HepG2 (cell line): Measurements from ENCODE around the gene UMPS. TPM values are rescaled to one million over a fixed set of nuclear protein-coding genes. Genes with fewer than 3 reads are reported as not detected.

Source experiments
- BHLHE40 ChIP-seq: IDR thresholded peaks from 2 replicates; pipeline ENCODE4 v1.6.1; 2011; ENCODE audit warnings: low read length, improper control_type of control experiment
- CREM ChIP-seq, 2 experiments: sonication (generic) in 1 of 2; formaldehyde crosslinking in 1 of 2; IDR thresholded peaks; 2 replicates each; pipeline versions ENCODE4 v1.4.0 to v1.6.1; 2016 to 2020; ENCODE audit warnings: antibody characterized with exemption in 1 of 2, mild to moderate bottlenecking in 1 of 2, missing genetic modification reagents in 1 of 2
- DMAP1 ChIP-seq: IDR thresholded peaks from 2 replicates; pipeline ENCODE4 v1.6.1; 2016
- ETV5 ChIP-seq: IDR thresholded peaks from 2 replicates; pipeline ENCODE4 v1.6.1; 2018; ENCODE audit warnings: missing biosample characterization, missing genetic modification reagents, inconsistent platforms, borderline replicate concordance
- HES4 ChIP-seq: sonication (generic); formaldehyde crosslinking; IDR thresholded peaks from 2 replicates; pipeline ENCODE4 v1.9.0; 2021; ENCODE audit warnings: mild to moderate bottlenecking, missing genetic modification reagents, borderline replicate concordance
- HIVEP1 ChIP-seq: sonication (generic); formaldehyde crosslinking; IDR thresholded peaks from 2 replicates; pipeline ENCODE4 v1.4.0; 2020; ENCODE audit warnings: mild to moderate bottlenecking, missing genetic modification reagents
- KLF12 ChIP-seq: sonication (generic); formaldehyde crosslinking; IDR thresholded peaks from 2 replicates; pipeline ENCODE4 v1.4.0; 2020; ENCODE audit warnings: missing genetic modification reagents, borderline replicate concordance
- KLF16 ChIP-seq, 2 experiments: sonication (generic) in 1 of 2; formaldehyde crosslinking in 1 of 2; IDR thresholded peaks; 2 replicates each; pipeline versions ENCODE4 v1.6.1 to v1.8.0; 2016 to 2023; ENCODE audit warnings: missing genetic modification reagents in 2 of 2, missing compliant biosample characterization in 1 of 2
- NCOA2 ChIP-seq: sonication (generic); formaldehyde crosslinking; IDR thresholded peaks from 2 replicates; pipeline ENCODE4 v1.8.0; 2022; ENCODE audit warnings: inconsistent platforms
- NFKB2 ChIP-seq: sonication (generic); formaldehyde crosslinking; IDR thresholded peaks from 2 replicates; pipeline ENCODE4 v1.4.0; 2020; ENCODE audit warnings: missing genetic modification reagents, borderline replicate concordance
- PPARG ChIP-seq: conservative IDR thresholded peaks from 2 replicates; pipeline ENCODE4 v1.6.1; 2016; ENCODE audit warnings: missing biosample characterization, missing genetic modification reagents
- ZNF121 ChIP-seq: sonication (generic); formaldehyde crosslinking; IDR thresholded peaks from 2 replicates; pipeline ENCODE4 v1.5.0; 2020; ENCODE audit warnings: mild to moderate bottlenecking, missing genetic modification reagents
- ZNF530 ChIP-seq: sonication (generic); formaldehyde crosslinking; IDR thresholded peaks from 2 replicates; pipeline ENCODE4 v1.5.0; 2020; ENCODE audit warnings: low read depth, mild to moderate bottlenecking, missing genetic modification reagents
- ZNF746 ChIP-seq: sonication (generic); formaldehyde crosslinking; IDR thresholded peaks from 2 replicates; pipeline ENCODE4 v1.8.0; 2022; ENCODE audit warnings: mild to moderate bottlenecking, missing genetic modification reagents
- ZSCAN25 ChIP-seq: sonication (generic); formaldehyde crosslinking; IDR thresholded peaks from 2 replicates; pipeline ENCODE4 v1.8.0; 2022; ENCODE audit warnings: mild to moderate bottlenecking, missing genetic modification reagents
- ZSCAN29 ChIP-seq: sonication (generic); formaldehyde crosslinking; conservative IDR thresholded peaks from 2 replicates; pipeline ENCODE4 v1.4.0; 2020; ENCODE audit warnings: mild to moderate bottlenecking, missing genetic modification reagents
- ZSCAN31 ChIP-seq: sonication (generic); formaldehyde crosslinking; IDR thresholded peaks from 2 replicates; pipeline ENCODE4 v1.5.0; 2020; ENCODE audit warnings: low read depth, mild to moderate bottlenecking, missing genetic modification reagents
- polyA plus RNA-seq, 8 experiments: library from polyadenylated mRNA; depleted of rRNA in 3 of 8; stranded (reverse) in 7 of 8; unstranded in 1 of 8; fragments of >200 nt; fragmentation: Illumina TruSeq in 4 of 8; extraction: Trizol in 4 of 8; gene quantifications; 2 replicates each; pipeline versions ENCODE4 v1.2.1 to v1.2.3, GENCODE V29; 2011 to 2016; ENCODE audit warnings: low read depth in 4 of 8, missing spikeins in 1 of 8, mixed read lengths in 1 of 8; ENCODE audit not compliant: insufficient read depth in 1 of 8
- total RNA-seq, 5 experiments: library from RNA; depleted of rRNA; stranded (reverse); fragments of >200 nt; fragmentation: Illumina TruSeq; extraction: Trizol; gene quantifications; 2 replicates each; pipeline ENCODE4 v1.2.3, GENCODE V29; 2016; ENCODE audit warnings: low read depth in 1 of 5
- TF ChIP-seq, protein P1 (sequence below): sonication (generic); formaldehyde crosslinking; IDR thresholded peaks from 2 replicates; pipeline ENCODE4 v1.5.0; 2020; ENCODE audit warnings: missing genetic modification reagents
- TF ChIP-seq, protein P2 (sequence below): sonication (generic); formaldehyde crosslinking; IDR thresholded peaks from 2 replicates; pipeline ENCODE4 v1.5.0; 2020; ENCODE audit warnings: mild to moderate bottlenecking, missing genetic modification reagents, borderline replicate concordance
- TF ChIP-seq, protein P3 (sequence below): sonication (generic); formaldehyde crosslinking; IDR thresholded peaks from 2 replicates; pipeline ENCODE4 v1.5.0; 2020; ENCODE audit warnings: mild to moderate bottlenecking, missing genetic modification reagents

The UMPS gene
- total and polyA plus RNA-seq, 2 of the 13 experiments (the other 11 are each of a cell fraction or from before 2014, with no cell fraction given) = 52.7 to 74.2 TPM

DNA sequence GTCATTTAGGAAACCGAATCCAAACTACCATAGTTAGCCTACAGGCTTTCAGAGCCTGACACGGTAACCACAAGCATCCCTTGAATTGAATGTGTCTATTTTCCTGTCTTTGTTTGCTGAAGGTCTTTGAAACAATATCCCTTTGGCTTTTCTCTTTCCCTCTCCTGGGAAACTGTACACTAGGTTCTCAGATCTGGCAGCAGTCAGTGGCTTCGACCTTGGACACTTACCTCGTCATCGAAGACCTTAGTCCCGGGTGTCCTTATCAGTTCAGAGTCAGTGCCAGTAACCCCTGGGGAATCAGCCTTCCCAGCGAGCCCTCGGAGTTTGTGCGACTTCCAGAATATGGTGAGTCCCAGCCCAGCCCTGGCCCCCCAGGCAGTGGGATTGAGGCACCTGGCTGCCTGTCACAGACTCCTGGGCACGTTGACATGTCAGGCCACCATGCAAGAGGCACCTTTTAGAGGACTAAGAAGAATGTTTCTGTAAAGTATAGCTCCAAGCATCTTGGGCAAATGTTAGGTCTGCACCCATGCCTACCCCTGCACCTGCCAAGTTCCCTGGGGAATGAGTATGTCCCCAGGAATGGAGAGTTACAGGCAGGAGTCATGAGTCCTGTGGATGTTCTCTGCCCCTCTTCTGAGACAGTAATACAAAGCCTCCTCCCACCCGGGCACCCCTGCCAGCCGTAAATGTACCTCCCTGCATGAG is 30.4 kb upstream of the UMPS start (continued):
- TF ChIP-seq, protein P1, sequence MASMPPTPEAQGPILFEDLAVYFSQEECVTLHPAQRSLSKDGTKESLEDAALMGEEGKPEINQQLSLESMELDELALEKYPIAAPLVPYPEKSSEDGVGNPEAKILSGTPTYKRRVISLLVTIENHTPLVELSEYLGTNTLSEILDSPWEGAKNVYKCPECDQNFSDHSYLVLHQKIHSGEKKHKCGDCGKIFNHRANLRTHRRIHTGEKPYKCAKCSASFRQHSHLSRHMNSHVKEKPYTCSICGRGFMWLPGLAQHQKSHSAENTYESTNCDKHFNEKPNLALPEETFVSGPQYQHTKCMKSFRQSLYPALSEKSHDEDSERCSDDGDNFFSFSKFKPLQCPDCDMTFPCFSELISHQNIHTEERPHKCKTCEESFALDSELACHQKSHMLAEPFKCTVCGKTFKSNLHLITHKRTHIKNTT (CRISPR knock-in tag) = no peak
- TF ChIP-seq HES4 (CRISPR knock-in tag) = no peak
- TF ChIP-seq BHLHE40 = no peak
- TF ChIP-seq, protein P2, sequence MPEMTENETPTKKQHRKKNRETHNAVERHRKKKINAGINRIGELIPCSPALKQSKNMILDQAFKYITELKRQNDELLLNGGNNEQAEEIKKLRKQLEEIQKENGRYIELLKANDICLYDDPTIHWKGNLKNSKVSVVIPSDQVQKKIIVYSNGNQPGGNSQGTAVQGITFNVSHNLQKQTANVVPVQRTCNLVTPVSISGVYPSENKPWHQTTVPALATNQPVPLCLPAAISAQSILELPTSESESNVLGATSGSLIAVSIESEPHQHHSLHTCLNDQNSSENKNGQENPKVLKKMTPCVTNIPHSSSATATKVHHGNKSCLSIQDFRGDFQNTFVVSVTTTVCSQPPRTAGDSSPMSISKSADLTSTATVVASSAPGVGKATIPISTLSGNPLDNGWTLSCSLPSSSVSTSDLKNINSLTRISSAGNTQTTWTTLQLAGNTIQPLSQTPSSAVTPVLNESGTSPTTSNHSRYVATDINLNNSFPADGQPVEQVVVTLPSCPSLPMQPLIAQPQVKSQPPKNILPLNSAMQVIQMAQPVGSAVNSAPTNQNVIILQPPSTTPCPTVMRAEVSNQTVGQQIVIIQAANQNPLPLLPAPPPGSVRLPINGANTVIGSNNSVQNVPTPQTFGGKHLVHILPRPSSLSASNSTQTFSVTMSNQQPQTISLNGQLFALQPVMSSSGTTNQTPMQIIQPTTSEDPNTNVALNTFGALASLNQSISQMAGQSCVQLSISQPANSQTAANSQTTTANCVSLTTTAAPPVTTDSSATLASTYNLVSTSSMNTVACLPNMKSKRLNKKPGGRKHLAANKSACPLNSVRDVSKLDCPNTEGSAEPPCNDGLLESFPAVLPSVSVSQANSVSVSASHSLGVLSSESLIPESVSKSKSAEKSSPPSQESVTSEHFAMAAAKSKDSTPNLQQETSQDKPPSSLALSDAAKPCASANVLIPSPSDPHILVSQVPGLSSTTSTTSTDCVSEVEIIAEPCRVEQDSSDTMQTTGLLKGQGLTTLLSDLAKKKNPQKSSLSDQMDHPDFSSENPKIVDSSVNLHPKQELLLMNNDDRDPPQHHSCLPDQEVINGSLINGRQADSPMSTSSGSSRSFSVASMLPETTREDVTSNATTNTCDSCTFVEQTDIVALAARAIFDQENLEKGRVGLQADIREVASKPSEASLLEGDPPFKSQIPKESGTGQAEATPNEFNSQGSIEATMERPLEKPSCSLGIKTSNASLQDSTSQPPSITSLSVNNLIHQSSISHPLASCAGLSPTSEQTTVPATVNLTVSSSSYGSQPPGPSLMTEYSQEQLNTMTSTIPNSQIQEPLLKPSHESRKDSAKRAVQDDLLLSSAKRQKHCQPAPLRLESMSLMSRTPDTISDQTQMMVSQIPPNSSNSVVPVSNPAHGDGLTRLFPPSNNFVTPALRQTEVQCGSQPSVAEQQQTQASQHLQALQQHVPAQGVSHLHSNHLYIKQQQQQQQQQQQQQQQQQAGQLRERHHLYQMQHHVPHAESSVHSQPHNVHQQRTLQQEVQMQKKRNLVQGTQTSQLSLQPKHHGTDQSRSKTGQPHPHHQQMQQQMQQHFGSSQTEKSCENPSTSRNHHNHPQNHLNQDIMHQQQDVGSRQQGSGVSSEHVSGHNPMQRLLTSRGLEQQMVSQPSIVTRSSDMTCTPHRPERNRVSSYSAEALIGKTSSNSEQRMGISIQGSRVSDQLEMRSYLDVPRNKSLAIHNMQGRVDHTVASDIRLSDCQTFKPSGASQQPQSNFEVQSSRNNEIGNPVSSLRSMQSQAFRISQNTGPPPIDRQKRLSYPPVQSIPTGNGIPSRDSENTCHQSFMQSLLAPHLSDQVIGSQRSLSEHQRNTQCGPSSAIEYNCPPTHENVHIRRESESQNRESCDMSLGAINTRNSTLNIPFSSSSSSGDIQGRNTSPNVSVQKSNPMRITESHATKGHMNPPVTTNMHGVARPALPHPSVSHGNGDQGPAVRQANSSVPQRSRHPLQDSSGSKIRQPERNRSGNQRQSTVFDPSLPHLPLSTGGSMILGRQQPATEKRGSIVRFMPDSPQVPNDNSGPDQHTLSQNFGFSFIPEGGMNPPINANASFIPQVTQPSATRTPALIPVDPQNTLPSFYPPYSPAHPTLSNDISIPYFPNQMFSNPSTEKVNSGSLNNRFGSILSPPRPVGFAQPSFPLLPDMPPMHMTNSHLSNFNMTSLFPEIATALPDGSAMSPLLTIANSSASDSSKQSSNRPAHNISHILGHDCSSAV (CRISPR knock-in tag) = no peak
- peak; percentile 53; the same call in 1 of the 2 replicates for TF ChIP-seq HIVEP1
- peak; percentile 67 for TF ChIP-seq PPARG (CRISPR knock-in tag)
- TF ChIP-seq NCOA2 = peak; percentile 81
- TF ChIP-seq ZNF746 = peak; percentile 62; the same call in 1 of the 2 replicates
- TF ChIP-seq, protein P3, sequence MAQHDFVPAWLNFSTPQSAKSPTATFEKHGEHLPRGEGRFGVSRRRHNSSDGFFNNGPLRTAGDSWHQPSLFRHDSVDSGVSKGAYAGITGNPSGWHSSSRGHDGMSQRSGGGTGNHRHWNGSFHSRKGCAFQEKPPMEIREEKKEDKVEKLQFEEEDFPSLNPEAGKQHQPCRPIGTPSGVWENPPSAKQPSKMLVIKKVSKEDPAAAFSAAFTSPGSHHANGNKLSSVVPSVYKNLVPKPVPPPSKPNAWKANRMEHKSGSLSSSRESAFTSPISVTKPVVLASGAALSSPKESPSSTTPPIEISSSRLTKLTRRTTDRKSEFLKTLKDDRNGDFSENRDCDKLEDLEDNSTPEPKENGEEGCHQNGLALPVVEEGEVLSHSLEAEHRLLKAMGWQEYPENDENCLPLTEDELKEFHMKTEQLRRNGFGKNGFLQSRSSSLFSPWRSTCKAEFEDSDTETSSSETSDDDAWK = no peak
- TF ChIP-seq NFKB2 (CRISPR knock-in tag) = peak; percentile 52; the same call in 1 of the 2 replicates
- no peak for TF ChIP-seq ZSCAN25
- no peak; the same call in 1 of the 2 replicates for TF ChIP-seq ZSCAN29 (CRISPR knock-in tag)
- 0 out of 4 replicates have a peak, but pooled peaks have one; percentile 29 to 52 for TF ChIP-seq KLF16 (CRISPR knock-in tag; IDR thresholded peaks at IDR 0.05)
- TF ChIP-seq DMAP1 (CRISPR knock-in tag) = peak; percentile 51; the same call in 1 of the 2 replicates
- TF ChIP-seq ZNF121 (CRISPR knock-in tag) = no peak
- TF ChIP-seq KLF12 (CRISPR knock-in tag) = no peak
- TF ChIP-seq ZNF530 (CRISPR knock-in tag) = no peak
- TF ChIP-seq CREM (IDR thresholded peaks at IDR 0.05) = peak; percentile 74
- TF ChIP-seq CREM (CRISPR knock-in tag; IDR thresholded peaks at IDR 0.05) = no peak
- 0 out of 2 replicates have a peak, but pooled peaks have one; percentile 13 for TF ChIP-seq ZSCAN31 (CRISPR knock-in tag)
- TF ChIP-seq ETV5 (CRISPR knock-in tag) = peak; percentile 67; the same call in 1 of the 2 replicates
